Subcutaneous adipose tissue (tissue), 4 donors: Measurements from ENCODE around the gene USP7. TPM values are rescaled to one million over a fixed set of nuclear protein-coding genes. Genes with fewer than 3 reads are reported as not detected.

Source experiments
- total RNA-seq, 4 donors: library from RNA; depleted of rRNA; stranded (reverse); fragments of >200 nt; gene quantifications; one replicate each; pipeline ENCODE4 v1.1.0, GENCODE V29; 2016
- TF ChIP-seq, protein P1 (sequence below): fragments of 450-650 bp; IDR thresholded peaks from one replicate; pipeline ENCODE4 v1.5.1; 2016; ENCODE audit warnings: low read depth, mild to moderate bottlenecking, control low read depth, antibody characterized with exemption, moderate library complexity

The USP7 gene
- total RNA-seq, 4 donors from 2014 or later: 75.7 to 158 (median 85.1) TPM

DNA sequence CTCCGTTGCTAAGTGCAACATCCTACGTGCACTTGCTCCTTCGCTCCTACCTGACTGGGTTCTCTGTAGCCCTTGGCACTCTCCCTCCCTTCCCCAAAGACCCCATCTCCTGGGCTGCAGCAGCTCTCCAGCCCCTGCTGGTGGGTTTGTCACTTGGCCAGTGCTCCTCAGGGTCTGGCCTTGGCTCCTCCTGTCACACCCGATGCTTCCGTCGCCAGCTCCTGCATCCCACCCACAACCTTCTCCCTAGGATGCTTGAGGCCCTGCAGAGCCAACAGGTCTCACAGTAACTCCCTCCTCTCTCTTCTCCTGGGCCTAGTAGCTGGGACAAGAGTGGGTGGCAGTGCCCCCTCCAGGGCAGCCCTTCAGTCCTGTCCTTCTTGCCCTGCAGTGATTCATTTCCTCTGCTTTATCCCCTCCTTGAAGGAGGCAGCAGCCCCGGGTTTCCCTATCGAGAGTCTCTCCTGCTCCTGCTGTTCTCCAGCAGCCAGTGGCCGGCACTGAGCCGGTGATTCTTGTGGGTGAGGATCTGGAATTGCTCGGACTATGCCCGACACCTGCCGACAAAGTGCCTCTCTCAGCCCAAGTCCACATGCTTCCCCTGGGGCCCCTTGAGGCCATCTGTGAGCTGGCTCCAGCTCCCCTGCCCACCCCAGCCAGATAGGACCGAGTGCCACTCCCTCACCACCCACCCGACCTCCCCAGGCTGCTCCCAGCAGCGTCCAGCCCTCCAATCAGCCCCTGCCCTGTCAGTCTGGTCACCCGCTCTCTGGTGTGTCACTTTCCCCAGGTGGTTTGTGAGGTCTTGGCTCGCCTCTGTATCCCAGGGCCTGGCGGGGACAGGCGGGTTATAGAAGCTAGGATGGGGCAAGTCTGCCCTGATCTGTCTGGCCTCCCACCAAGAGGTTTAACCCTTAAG, 77.8 kb downstream of the USP7 start:
- TF ChIP-seq, protein P1, sequence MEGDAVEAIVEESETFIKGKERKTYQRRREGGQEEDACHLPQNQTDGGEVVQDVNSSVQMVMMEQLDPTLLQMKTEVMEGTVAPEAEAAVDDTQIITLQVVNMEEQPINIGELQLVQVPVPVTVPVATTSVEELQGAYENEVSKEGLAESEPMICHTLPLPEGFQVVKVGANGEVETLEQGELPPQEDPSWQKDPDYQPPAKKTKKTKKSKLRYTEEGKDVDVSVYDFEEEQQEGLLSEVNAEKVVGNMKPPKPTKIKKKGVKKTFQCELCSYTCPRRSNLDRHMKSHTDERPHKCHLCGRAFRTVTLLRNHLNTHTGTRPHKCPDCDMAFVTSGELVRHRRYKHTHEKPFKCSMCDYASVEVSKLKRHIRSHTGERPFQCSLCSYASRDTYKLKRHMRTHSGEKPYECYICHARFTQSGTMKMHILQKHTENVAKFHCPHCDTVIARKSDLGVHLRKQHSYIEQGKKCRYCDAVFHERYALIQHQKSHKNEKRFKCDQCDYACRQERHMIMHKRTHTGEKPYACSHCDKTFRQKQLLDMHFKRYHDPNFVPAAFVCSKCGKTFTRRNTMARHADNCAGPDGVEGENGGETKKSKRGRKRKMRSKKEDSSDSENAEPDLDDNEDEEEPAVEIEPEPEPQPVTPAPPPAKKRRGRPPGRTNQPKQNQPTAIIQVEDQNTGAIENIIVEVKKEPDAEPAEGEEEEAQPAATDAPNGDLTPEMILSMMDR: no peak

DNA sequence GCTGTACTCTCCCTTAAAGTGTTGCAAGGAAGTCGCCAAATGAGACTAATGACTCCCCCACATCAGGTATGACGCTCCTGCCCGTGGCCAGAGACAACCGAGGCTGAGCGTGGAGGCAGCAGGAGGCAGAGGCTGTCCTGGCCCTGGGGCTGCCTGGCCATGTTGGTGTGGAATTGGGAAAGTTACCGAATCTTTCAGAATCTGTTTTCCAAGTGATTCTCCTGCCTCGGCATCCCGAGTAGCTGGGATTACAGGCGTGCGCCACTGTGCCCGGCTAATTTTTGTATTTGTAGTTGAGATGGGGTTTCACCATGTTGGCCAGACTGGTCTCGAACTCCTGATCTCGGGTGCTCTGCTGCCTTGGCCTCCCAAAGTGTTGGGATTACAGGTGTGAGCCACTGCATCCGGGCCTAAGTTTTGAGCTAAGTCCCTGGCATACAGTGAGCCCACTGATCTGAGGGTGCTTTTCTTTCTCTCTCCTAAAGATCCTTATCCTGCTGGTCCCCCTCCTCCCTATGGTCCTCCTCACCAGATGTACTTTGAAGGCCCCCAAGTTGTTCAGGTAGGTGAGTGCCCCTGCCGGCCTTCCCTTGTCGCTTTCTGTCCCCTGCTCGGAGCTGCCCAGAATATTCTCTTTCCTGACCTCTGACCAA, 80.9 kb downstream of the USP7 start:
- TF ChIP-seq, protein P1: no peak

DNA sequence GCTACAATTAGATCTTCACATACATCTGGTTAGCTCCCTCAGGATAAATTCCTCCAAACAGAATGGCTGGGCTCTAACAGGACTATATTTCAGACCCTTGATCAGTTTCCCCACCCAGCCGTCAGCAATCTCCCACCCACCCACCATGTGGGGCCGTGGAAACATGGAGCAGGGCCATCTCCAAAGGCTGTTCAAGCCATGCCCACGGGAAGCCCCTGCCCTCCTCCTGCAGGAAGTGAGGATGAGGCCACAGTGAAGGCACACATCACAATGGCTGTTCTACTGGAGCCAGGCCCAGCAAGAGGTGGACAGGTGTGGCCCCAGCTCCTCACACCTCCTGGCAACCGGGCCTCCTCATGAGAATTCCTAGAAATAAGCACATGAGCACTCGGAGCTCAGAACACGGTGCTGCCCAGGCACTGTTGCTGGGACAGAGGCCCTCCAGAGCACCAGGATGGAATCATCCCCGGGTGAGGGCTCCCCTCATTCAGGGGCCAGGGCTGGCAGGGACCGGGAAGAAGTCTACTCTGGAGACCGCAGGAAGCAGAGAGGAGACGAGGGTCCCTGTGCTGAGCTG, 81.6 kb downstream of the USP7 start, which contains the start of gene LITAFD:
Gene LITAFD, plus strand, starts transcription at position 311 of the 577 bp plus-strand sequence. CDS start 2,005 bp downstream, outside the sequence.
- TF ChIP-seq, protein P1: no peak

DNA sequence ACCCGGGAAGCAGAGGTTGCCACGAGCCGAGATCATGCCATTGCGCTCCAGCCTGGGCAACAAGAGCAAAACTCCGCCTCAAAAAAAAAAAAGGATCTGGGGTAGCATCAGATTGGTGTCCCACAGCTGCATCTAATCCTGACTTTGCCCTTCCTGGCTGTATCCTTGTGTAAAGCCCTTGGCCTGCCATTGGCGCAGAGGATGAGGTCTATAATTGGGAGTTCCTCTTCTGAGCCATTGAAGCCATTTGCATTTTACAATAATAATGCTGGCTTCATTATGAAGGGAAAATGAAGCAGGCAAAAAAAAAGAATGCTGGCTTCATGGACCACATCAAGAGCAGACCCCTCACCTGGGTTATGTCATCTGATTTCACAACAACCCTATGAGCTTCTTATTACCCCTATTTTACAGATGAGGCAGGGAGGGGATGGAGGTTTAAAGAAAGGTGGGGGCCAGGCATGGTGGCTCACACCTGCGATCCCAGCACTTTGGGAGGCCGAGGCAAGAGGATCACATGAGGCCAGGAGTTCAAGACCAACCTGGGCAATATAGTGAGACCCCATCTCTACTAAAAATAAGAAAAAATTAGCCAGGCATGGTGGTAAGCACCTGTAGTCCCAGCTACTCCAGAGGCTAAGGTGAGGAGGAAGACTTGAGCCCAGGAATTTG, 82.7 kb downstream of the USP7 start:
- TF ChIP-seq, protein P1: no peak

DNA sequence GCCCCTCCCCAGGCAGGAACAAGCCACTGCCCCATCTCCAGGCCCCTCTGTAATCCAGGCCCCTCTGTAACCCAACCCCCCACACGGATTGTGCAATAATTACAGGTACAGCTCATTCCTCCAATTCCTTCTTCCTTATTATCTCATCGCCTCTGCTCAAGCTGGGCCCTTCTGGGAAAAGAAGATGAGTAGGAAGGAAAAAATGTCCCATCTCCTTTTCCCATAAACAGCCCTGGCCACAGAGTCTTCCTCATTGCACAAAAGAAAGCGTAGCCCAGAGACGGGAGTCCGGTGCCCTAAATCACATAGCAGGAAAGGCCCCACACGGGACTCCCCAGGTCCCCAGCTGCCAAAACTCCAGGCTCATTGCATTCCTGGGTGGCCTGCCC, 85.2 kb downstream of the USP7 start:
- TF ChIP-seq, protein P1: no peak

DNA sequence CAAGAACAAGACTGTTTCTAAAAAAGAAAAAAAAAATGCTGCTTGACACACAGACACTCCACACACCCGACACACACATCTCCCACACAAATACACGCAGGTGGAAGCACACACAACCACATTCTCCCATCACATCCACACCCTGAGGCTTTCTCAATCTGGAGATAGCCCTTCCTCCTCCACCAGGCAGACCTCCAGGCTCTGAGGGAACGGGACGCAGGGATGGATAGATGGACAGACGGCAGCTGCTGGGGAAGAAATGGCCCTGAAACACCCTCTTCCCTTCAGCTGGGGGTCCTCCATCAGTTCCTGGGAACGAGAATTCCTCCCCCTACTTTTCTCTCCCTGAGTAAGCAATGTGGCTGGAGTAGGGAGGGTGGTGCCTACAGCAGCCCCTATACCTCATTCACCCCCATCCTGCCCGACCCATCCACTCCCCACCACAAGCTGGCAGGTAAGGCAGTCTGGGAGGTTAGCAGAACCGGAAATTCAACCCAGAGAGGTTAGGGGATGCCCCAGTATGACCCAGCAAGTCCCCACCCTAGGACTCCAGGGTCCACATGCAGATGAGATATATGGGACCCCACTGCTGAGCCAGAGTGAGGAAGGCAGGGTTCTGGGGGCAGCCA, 85.7 kb downstream of the USP7 start:
- TF ChIP-seq, protein P1: no peak
